SW480 (cell line): ENCODE results near the gene DBX1.
"Not testable (repeated sequence)": the region's sequence is repeated elsewhere in the genome, so short reads cannot be mapped to it uniquely, and the experiment has no call there.

Source experiments
- DNase-seq: peaks from one replicate; pipeline ENCODE4 v3.0.0-alpha.2; 2016; ENCODE audit warnings: low spot score

Gene DBX1

DNA sequence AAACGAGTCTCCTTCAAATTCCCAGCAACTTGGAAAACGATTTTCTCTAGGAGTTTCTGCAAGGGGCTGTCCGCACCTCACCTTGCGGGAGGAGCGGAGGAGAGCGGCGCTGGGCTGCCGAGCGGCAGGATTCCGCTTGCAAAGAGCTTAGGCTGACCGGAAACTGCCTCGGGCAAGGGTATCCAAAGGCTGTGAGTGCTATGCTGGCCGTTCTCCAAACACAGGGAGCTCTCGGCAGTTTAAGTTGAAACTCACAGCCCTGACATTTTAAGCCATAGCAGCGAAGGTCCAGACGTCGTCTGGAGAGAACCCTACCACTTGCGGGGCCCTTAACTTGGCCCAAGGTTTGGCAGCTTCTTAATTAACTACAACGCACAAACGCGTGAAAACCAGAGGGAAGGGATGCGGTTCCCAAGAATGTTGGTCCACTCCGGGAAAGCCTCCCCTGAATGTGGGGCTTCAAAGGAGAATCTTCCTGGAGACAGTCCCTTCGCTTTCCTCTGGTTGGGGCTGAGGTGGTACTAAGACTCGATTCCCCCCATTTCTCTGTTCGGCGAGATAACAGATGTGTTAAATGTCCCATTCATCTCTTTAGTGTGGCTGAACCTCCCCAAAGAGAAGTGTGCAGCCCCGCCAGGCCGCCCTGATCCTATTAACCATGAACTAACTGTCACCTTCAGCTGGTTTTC lies 1.1 kb upstream of the DBX1 start:
- no peak for DNase-seq

DNA sequence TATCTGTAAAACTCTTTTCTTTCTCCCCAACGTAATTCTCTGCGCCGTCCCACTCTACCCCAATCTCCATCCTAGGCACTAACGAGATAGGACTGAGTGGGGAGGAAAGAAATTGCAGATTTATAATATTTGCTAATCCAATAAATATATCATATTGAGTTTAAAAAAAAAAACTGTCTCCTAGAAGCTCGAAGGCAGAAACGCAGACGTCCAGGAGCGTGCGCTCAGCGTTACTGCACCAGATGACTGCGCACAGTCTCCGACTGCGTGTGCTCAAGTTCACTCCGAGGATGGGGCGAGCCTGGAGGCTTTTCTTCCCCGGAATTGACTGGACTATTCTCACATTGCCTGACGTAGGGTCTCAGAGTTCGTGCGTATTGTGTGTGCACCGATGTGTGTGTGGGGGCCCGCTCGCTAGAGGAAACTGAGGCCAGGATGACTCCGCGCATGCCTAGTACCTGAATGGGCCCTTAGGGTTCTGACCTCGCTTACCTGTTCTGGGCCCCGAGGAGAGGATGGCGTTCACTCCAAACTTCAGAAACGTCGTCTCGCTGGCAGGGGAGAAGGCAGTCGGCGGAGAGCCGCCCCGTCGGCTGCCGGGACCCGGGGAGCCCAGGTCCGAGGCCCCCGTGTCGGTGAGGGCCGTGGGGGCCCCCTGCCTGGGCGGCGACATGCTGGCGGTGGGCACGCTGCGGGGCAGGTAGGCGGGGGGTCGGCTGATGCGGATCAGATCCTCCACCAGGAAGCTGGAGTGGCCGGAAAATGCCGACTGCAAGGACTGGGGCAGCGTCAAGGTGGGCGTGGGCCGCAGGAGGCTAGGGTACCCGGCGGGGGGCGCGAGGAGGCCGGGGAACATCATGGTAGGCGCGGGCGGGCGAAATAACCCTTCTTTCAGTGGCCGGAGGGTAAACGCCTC lies 551 bp downstream of the DBX1 start:
- DNase-seq, result no peak

DNA sequence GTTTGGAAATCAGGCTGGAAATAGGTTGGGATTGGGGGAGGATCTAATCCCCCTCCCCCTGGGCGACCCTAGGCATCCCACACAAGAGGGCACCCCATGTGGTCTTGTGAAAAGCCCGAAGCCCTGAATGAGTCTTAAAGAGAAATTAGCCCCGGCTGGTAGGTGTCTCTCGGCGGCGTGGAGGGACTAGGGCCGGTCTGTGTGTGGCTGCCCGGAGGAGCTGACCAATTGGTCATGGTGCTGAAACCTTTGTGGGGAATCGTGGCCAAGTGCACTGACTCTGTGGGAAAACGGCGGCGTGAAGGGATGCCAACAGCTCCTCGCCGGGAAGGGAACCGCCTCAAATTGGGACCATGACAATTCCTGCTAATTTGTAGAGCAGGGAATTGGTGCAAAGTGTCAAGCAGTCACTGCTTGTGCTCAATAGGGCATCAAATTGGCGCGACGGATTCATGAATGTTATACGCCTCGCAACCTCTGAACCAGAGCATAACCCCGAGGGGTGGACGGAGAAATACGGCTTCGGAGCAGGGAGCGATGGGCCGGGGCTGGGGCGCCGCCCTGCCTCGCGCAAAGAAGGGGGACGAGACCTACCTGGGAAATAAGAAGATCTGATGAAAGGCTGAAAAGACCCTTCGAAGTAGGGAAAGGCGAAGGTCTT lies 1.5 kb downstream of the DBX1 start:
- no peak for DNase-seq

DNA sequence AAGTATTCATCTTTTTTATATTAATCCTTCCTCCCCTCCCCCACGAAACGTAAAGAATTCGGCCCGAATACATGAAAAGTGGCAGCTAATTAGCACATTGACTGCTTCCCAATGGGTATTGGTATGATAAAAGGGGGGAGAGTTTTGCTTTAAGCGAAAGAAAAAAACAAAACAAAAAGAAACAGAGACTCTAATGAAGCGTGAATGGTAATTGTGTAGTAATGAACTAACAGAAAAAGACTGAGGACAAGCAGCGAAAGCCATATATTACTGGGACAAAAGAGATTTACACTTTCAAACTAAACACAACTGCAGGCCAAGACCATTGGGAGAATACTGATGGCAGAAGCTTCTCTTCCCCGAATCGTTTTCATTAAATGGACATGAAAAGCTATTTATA lies 2.5 kb downstream of the DBX1 start:
- no peak for DNase-seq

DNA sequence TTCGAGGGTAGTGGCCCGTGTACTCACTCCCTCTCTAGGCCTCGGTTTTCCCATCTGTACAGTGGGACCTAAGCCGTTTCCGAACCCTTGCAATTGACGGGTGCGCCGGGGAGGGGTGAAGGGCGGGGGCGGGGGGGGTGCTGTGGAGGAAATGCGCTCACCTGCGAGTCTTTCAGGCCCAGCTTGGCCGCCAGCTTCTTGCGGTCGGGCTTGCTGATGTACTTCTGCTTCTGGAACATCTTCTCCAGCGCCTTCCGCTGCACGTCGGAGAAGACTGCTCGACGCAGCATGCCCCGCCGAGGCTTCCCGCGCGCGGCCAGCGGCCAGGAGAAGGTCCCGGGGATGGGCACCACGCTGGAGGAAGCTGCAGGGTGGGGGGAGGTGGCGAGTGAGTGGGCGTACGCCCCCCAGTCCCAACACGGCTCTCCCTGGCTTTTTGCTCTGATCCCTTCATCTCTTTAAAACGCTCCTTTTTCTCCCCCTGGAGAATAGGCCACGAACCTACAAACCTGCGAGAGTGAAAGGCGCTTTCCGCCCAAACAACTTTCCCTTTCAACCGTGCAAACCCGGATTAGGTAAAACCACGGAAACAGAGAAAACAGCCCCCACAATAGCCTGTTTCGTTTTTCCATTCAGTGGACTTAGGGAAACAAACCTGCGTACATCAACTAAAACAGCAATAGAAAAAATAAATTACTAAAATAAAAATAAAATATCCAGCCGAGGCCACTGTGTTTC lies 3.2 kb downstream of the DBX1 start:
- DNase-seq, result peak; percentile 37

DNA sequence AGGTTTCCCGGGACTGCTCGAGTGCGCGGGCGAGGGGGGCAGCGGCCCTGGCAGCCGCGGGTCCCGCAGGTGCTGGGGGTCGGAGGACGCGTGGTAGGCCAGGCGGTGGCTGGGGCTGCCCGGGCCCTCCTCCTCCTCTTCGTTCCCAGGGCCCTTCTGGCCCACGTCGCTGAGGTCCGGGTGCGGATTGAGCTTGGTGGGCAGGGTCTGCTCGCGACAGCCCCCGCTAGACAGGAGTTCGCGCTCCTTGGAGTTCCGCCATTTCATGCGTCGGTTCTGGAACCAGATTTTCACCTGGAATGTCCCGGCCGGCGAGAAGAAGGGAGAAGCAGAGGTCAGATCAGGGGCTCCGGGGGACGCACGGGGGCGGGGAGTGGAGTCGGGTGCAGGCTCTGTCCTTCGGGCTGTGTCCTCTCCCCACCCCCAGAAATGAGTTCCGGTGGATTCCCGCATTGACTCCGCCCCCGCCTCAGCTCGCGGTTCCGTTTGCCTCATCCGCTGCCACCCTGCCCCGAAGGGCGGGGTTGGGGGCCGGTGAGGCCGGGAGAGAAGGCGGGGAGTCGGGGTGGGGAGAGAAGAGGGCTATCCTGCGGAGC lies 3.9 kb downstream of the DBX1 start:
- peak; percentile 78 for DNase-seq

DNA sequence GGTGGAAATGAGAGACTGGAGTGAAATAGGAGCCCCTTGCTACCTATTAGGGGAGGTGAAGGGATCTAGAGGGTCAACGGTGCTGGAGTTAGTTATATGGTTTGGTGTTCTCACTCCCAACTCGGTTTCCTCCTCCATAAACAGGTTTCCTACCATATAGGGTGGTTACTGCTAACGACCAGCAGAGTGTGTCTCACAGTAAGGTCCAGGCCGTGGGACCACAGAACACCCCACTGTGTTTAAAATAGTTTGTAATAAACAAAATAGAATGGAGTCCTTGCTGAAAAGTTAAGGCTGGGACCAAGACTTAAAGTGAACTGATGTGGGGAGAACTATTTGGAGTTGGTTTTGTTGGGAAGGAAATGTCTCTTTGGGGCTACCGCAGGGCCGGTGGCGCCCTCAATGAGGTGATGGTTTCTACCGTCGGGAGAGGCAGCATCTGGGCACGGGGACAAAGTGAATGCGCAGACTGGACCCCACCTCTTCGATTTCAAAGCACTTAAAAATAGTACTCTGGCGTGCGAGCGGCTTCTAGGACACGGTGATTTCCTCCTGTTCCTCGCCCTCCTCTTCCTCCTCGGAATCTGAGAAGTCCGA lies 4.5 kb downstream of the DBX1 start:
- DNase-seq, result peak; percentile 54

DNA sequence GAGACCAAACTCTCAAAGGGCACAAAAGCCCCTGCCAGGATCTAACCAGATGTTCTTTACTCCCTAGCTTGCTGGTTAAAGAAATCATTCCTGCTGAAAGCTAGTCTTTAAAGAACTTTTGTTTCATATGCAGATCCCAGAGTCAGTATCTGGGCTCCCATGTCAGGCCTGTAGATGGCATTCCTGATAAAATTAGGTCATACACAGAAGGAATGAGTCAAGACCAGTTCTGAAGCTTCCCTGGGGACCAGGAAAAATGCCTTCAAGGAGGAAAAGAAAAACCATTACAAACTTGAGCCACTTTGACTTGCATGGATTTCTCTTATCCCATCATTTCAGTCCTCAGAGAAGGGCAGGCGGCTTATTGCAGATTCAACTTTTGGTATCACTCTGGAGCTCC lies 5.9 kb downstream of the DBX1 start:
- no peak for DNase-seq

DNA sequence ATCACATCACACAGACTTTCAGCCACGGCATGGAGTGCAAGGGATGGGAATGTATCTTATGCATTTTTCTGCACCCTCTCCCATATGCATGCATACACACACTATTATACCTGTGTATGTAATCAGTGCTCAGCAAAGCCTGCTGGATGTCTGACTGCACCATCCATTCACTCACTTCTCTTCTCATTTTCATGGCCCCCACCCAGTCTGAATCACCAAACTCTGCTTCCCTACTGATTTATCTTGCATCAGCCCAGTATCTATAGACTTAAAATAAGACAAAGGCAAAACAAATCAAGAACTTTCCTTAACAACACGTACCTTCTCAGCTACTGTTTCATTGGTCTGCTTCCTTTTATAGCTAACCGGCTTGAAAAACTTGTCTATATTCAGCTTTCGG lies 21.6 kb downstream of the DBX1 start:
- no peak for DNase-seq

DNA sequence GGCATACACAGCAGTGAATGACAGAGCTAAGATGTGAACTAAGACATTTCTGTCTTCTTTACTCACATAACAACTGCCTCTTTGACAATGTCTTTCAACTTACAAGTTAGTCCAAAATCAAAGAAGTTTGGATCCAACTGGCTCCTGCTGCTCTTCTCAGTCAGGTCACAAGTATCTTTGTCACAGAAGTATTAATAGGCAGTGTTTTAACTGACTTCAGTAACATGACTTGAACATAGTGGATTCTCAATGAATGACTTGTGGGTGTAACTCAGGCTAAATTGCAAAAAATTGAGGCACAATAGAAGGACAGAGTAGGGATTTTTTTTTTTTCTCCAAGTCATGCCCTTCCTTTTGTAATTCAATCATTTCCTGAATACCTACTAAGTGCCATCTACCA lies 22.6 kb downstream of the DBX1 start:
- no peak for DNase-seq

DNA sequence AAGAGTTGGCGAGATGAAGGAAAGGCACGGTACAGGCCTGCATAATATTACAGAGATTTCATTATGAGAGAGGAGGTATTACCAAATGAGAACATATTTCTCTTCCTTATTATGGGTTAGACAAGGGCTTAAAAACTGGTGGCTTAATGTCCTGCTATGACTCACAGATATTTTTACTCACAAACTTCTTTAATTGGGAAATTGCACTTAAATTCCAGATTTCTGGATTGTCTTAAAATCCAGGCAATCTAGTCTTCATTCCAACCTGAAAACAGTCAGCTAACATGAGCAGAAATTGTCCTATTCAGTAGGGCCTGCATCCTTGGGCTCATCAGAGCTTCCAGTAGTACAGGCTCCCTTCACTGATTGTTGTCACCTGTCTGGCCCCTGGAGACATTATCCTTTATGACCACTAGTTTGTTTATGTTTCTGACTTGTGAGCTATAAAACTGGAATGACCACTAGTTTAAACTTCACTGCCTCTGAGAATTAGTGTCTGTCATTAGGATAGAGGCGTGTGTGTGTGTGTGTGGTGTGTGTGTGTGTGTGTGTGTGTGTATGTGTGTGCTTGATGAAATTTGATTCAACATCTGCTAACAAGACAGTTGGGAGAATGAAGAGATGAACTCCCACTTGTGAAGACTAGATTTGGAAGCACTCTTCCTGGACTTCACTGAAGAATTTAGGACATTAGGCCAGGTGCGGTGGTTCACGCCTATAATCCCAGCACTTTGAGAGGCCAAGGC lies 25.1 kb downstream of the DBX1 start:
- peak; percentile 10 for DNase-seq

DNA sequence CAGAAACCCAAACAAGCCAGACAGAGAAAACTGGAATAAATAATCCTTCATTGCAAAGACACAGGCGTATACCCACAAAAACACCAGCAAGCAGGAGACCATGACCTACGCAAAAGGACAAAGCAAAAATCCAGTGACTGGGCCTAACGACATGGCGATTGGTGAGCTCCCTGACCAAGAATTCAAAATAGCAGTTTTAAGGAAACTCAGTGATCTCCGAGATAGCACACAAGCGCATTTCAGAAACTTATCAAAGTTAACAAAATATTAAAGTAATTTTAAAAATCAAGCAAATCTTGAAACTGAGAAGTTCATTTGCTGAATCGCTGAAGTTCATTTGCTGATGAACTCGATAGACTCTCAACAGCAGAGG lies 27.6 kb downstream of the DBX1 start:
- no peak for DNase-seq

DNA sequence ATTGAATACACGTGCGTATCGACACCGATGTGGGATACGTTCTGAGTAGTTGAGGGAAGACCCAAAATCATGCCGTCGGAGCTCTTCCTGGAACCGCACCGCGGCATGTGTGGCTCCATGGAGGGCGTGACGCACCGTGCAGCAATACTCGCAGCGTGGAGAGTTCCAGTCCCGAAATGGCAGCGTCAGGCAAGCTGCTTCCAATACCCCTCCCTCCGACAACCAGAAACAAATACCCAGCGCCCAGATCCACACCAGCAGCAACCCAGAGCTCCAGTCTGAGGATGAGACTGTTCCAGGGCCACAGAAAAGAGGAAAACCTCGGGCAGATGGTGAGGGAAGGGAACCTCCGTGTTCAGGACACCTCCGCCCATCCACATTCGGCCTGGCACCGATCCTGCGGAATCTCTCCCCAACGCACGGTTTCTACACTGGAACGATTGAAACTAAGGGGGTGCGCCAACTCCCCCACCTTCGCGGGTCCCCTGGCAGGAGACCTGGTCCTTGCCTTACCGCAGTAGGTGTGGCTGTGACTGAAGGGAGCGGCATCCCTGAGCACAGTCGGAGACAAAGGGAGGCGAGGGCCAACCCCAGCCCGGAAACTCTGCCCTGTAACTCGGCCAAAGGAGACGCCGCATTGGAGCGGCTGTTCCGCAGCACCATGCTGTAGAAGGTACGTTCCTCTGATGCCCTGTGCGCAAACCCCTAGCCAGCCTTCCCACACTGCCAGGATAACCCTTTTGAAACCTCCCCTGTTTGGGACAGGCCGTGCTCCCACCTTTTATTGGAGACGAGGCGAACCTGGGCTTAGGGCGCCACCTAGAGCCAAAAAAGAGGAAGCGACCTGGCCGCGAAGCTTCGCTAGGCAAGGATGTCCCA lies 28.2 kb downstream of the DBX1 start:
- DNase-seq, result no peak

DNA sequence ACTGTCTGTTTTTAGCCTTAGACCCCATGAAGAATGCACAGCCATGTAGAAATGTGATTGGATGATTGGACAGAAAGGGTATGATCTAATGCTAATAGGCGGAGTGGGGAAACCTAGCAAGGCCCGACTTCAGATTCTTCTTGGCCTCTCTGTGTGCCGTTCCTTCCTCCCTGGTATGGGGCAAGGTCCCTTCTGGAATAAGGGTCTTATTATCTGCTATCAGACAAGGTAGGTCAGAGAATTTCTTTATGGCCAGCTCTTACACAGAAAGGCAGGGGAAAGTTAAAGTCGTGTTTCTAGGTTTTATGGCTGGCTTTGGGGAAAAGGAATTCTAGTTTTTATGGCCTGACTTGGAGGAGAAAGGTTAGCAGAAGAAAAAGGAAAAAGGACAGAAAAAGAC lies 30.6 kb downstream of the DBX1 start:
- no peak for DNase-seq

DNA sequence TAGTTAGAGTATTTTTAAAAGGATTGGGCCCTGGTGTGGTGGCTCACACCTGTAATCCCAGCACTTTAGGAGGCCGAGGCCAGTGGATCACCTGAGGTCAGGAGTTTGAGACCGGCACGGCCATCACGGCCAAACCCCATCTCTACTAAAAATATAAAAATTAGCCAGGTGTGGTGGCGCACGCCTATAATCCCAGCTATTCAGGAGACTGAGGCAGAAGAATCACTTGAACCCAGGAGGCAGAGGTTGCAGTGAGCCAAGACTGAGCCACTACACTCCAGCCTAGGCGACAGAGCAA lies 31.8 kb downstream of the DBX1 start:
- DNase-seq, result not testable (repeated sequence)

DNA sequence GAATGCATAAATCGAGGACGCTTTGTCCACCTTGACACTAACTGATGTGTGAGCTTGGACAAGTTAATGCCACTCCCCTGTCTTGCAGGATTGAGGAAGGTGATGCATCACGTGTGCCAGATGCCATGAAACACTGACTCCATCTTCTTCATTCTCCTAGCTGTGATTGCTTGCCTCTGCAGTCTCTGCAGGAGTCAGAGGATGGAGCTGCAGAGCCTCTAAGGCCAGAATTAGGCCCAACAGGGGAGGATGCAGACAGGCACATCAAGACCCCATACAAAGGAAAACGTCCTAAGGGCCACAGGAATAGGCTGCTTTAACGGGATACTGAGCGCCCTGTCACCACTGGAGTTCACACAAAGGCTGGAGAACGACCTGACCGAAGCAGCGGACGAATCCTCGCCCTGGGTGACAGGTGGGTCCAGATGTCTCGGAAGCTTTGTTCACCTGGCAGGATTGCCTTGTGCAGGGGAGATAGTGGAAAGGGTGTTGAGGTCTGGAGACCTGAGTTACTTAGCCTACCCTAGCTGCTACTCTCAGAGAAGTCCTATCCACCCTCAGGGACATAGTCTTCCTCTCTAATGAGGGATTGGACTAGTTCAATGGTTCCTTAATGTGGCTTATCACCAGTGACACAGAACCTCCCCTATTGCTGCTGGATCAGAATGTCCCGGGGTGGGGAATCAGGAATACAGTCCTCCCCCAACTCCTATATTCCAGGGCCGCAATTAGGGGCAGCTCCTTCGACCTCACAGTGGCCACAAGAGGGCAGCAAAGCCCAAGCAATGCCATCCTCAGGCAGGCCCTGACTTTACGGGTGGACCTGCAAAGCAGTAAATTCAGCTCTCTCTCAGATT lies 32.4 kb downstream of the DBX1 start:
- peak; percentile 54 for DNase-seq

DNA sequence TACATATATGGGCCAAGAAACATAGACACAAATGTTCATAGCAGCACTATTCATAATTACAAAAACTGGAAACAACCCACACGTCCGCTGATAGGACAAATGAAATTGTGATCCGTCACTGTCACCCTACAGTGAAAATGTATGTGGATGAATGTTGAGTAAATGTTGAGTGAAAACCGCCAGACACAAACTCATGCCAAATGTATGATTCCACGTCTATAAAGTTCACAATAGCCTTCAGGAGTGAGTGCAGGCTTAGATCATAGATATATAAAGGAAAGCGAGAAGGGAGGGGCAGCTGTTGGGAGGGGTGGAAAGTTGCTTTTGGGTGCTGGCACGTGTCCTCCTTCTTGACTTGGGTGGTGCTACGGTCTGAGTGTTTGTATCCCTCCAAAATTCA lies 33.6 kb downstream of the DBX1 start:
- DNase-seq, result no peak

DNA sequence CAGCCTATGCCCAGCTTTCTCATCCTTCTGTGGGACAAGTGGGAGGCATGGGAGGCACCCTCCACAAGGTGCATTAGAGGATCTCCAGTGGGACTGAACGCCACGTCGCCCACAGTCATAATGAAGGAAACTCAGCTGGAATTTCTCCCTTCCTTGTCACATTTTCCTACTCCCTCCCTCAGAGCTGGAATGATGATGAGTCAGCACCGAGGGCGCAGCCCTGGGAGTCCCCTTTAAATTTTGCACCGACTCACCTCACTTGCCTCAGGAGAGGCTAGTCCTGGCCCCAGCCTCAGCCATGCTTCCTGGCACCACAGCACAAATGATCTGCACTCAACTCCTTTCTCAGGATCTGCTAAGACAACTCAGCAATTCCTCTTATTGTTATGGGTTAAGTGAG lies 34.3 kb downstream of the DBX1 start:
- no peak for DNase-seq

DNA sequence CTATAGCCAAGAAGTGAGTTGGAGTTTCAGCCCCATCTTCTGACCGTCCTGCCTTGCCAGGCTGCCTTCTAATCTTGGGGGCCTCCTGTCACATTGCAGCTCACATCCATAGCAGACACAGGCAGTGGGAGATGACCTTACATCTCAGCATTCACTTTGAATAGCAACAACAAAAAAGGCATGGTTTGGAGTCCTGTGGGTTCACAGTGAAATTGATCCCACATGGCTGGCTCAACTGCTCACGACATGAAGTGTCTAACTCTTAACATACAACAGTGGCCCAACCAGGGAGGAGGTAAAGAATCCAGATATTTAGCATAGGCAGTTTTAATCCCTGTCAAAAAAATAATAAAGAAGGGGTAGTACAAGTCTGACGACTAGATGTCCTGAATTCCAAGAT lies 38.1 kb downstream of the DBX1 start:
- DNase-seq, result no peak
